HG03135 (cell line): ENCODE data around the gene HSDL2.
"Not testable (repeated sequence)": the region's sequence is repeated elsewhere in the genome, so short reads cannot be mapped to it uniquely, and the experiment has no call there.

Experiments used
- ATAC-seq: cut with Tn5 transposase; IDR thresholded peaks from one replicate; pipeline ENCODE4 v1.9.1; 2021; ENCODE audit warnings: mild to moderate bottlenecking, moderate library complexity; ENCODE audit not compliant: unreplicated experiment

The HSDL2 gene

GRCh38 chr9:112393146-112393545 lies 13.2 kb downstream of the HSDL2 start:
- ATAC-seq, result not testable (repeated sequence)

- no peak for ATAC-seq
Measured at GRCh38 chr9:112396416-112396815, 16.5 kb downstream of the HSDL2 start.

GRCh38 chr9:112396872-112397271 lies 17.0 kb downstream of the HSDL2 start:
- ATAC-seq, result no peak

- ATAC-seq, result no peak
Measured at GRCh38 chr9:112401175-112401815, 21.4 kb downstream of the HSDL2 start.

GRCh38 chr9:112403614-112404201 lies 23.8 kb downstream of the HSDL2 start:
- no peak for ATAC-seq

GRCh38 chr9:112404508-112404932 lies 24.6 kb downstream of the HSDL2 start:
- ATAC-seq, result no peak

GRCh38 chr9:112408275-112408674 lies 28.4 kb downstream of the HSDL2 start:
- no peak for ATAC-seq

- ATAC-seq, result no peak
Measured at GRCh38 chr9:112408819-112409218, 28.9 kb downstream of the HSDL2 start.

GRCh38 chr9:112409758-112410157 lies 29.9 kb downstream of the HSDL2 start:
- ATAC-seq, result no peak

GRCh38 chr9:112411626-112412027 lies 31.7 kb downstream of the HSDL2 start:
- no peak for ATAC-seq

- not testable (repeated sequence) for ATAC-seq
Measured at GRCh38 chr9:112413728-112414127, 33.8 kb downstream of the HSDL2 start.

GRCh38 chr9:112420208-112420607 lies 40.3 kb downstream of the HSDL2 start:
- ATAC-seq, result no peak

- no peak for ATAC-seq
Measured at GRCh38 chr9:112421771-112422222, 41.9 kb downstream of the HSDL2 start.

- no peak for ATAC-seq
Measured at GRCh38 chr9:112422417-112423148, 42.7 kb downstream of the HSDL2 start.

GRCh38 chr9:112430006-112430522 lies 50.2 kb downstream of the HSDL2 start:
- ATAC-seq, result no peak

- no peak for ATAC-seq
Measured at GRCh38 chr9:112433499-112434392, 53.8 kb downstream of the HSDL2 start.

- no peak for ATAC-seq
Measured at GRCh38 chr9:112434487-112434886, 54.6 kb downstream of the HSDL2 start.

- ATAC-seq, result no peak
Measured at GRCh38 chr9:112437406-112437805, 57.5 kb downstream of the HSDL2 start.

GRCh38 chr9:112439171-112439570 lies 59.3 kb downstream of the HSDL2 start:
- ATAC-seq, result no peak

GRCh38 chr9:112439825-112440224 lies 59.9 kb downstream of the HSDL2 start:
- no peak for ATAC-seq

GRCh38 chr9:112443200-112443599 lies 63.3 kb downstream of the HSDL2 start:
- no peak for ATAC-seq
